K562 (cell line): ENCODE data around the gene FOXN3. TPM values are rescaled to one million over a fixed set of nuclear protein-coding genes. Genes with fewer than 3 reads are reported as not detected.

Experiments
- ATAC-seq: fragments of 200-7000 bp; cut with Tn5 transposase; 3 replicates; pipeline ENCODE4 v1.9.1; 2020; ENCODE audit warnings: moderate library complexity
- BruUV-seq: library from RNA; stranded (reverse); fragments of 400-500 nt; replicated peaks from 2 replicates; lab custom pipeline; 2021; lab: Mats Ljungman, UMichigan
- CTCF ChIA-PET: fragments of 300-600 bp; formaldehyde crosslinking; extraction: SDS; loops from one replicate; lab custom pipeline; 2021; ENCODE audit warnings: low intra/inter-chr PET ratio; lab: Yijun Ruan, JAX
- POLR2A ChIA-PET: fragments of 300-600, 350-650 bp; sonication (Branson Sonifier 250); formaldehyde crosslinking; extraction: SDS; loops from one replicate; lab custom pipeline; 2021; ENCODE audit warnings: antibody characterized with exemption, inconsistent platforms; lab: Yijun Ruan, JAX
- DNase-seq, 4 experiments: peaks; one replicate each; pipeline versions ENCODE4 v3.0.0 to v3.0.0-alpha.2; 2011 to 2018; ENCODE audit warnings: low spot score in 3 of 4, mixed read lengths in 3 of 4; ENCODE audit errors: extremely low read depth in 1 of 4
- FAIRE-seq: peaks from 2 replicates; lab custom pipeline; 2011; peaks lifted over from hg19 to GRCh38; lab: Jason Lieb, UNC
- H2AFZ ChIP-seq: 2 replicates; pipeline ENCODE4 v1.6.0; 2011; ENCODE audit warnings: low read depth, low read length, control low read depth, inconsistent platforms
- H3K27ac ChIP-seq: fragments of 200-600 bp; 3 replicates; pipeline ENCODE4 v1.8.0; 2011; ENCODE audit warnings: low read depth, mild to moderate bottlenecking, control low read depth, inconsistent platforms, low read length, moderate library complexity, mixed read lengths; ENCODE audit errors: extremely low read depth
- H3K27me3 ChIP-seq, 2 experiments: fragments of 300-600 bp in 1 of 2; 2 replicates in 1 of 2; 3 replicates in 1 of 2; pipeline versions ENCODE4 v1.6.0 to v1.8.0; 2011; ENCODE audit warnings: inconsistent platforms in 2 of 2, low read length in 2 of 2, mild to moderate bottlenecking in 1 of 2, mixed read lengths in 1 of 2, moderate library complexity in 1 of 2; ENCODE audit not compliant: control insufficient read depth in 2 of 2, insufficient read depth in 2 of 2
- H3K36me3 ChIP-seq: fragments of 300-600 bp; 3 replicates; pipeline ENCODE4 v1.8.0; 2011; ENCODE audit warnings: mild to moderate bottlenecking, low read length, inconsistent platforms; ENCODE audit not compliant: control insufficient read depth, insufficient read depth
- H3K4me1 ChIP-seq, 2 experiments: fragments of 200-600 bp in 1 of 2; replicated peaks in 1 of 2; 2 replicates in 1 of 2; 3 replicates in 1 of 2; pipeline versions ENCODE4 v1.5.1 to v1.8.0; 2011; ENCODE audit warnings: inconsistent platforms in 2 of 2, low read length in 2 of 2, mild to moderate bottlenecking in 1 of 2, mixed read lengths in 1 of 2, moderate library complexity in 1 of 2; ENCODE audit not compliant: control insufficient read depth in 2 of 2, insufficient read depth in 2 of 2
- H3K4me2 ChIP-seq: 2 replicates; pipeline ENCODE4 v1.6.1; 2011; ENCODE audit warnings: low read length, control low read depth, inconsistent platforms, mixed read lengths; ENCODE audit not compliant: insufficient read depth
- H3K4me3 ChIP-seq: fragments of 200-600 bp; sonication (generic), shearing (Covaris generic); 2 replicates; pipeline ENCODE4 v1.5.1; 2016; ENCODE audit warnings: control low read depth, inconsistent platforms
- H3K79me2 ChIP-seq: fragments of 200-600 bp; 3 replicates; pipeline ENCODE4 v1.8.0; 2011; ENCODE audit warnings: low read length, inconsistent platforms; ENCODE audit not compliant: control insufficient read depth, insufficient read depth
- H3K9ac ChIP-seq, 2 experiments: 2 replicates each; pipeline versions ENCODE4 v1.6.0 to v1.6.1; 2011; ENCODE audit warnings: low read depth in 2 of 2, low read length in 2 of 2, control low read depth in 1 of 2, inconsistent platforms in 1 of 2, mild to moderate bottlenecking in 1 of 2, mixed read lengths in 1 of 2; ENCODE audit not compliant: insufficient read depth in 1 of 2
- H3K9me1 ChIP-seq: one replicate; pipeline ENCODE4 v1.6.0; 2011; ENCODE audit warnings: inconsistent platforms, mild to moderate bottlenecking, low read length, moderate library complexity; ENCODE audit not compliant: control insufficient read depth, insufficient read depth
- H3K9me3 ChIP-seq: replicated peaks from 2 replicates; pipeline ENCODE4 v1.5.1; 2011; ENCODE audit warnings: low read depth, low read length, inconsistent platforms; ENCODE audit not compliant: control insufficient read depth, insufficient read depth
- H4K20me1 ChIP-seq: replicated peaks from 2 replicates; pipeline ENCODE4 v1.6.1; 2011; ENCODE audit warnings: low read length, inconsistent platforms, mixed read lengths; ENCODE audit not compliant: control insufficient read depth, insufficient read depth
- HOXB6 ChIP-seq: fragments of 250-450 bp; sonication (Bioruptor Pico); IDR thresholded peaks from 2 replicates; pipeline ENCODE4 v1.5.1; 2022; ENCODE audit warnings: mild to moderate bottlenecking, borderline replicate concordance
- KLF1 ChIP-seq: fragments of 450-650 bp; IDR thresholded peaks from 2 replicates; pipeline ENCODE4 v1.6.1; 2016; ENCODE audit warnings: missing genetic modification characterization, missing compliant biosample characterization
- RUNX1 ChIP-seq: sonication (generic); IDR thresholded peaks from 2 replicates; pipeline ENCODE4 v1.6.1; 2016; ENCODE audit warnings: antibody characterized with exemption, low read depth
- TARDBP ChIP-seq: fragments of 450-650 bp; IDR thresholded peaks from 2 replicates; pipeline ENCODE4 v1.6.1; 2016
- ZBTB7A ChIP-seq: IDR thresholded peaks from 2 replicates; pipeline ENCODE4 v1.6.1; 2011; ENCODE audit warnings: low read depth, mild to moderate bottlenecking, low read length, moderate library complexity, borderline replicate concordance; ENCODE audit not compliant: control insufficient read depth
- ZNF263 ChIP-seq: sonication (generic); formaldehyde crosslinking; IDR thresholded peaks from 2 replicates; pipeline ENCODE4 v1.8.0; 2022; ENCODE audit warnings: mild to moderate bottlenecking, missing genetic modification reagents, borderline replicate concordance
- WGBS: fragments of 100-300 bp; shearing (Covaris generic); methylation state at CpG from one replicate; pipeline ENCODE4 v1.1.6; 2016; ENCODE audit warnings: low coverage, mixed read lengths; ENCODE audit not compliant: insufficient coverage; ENCODE audit errors: missing lambda C conversion rate; 5-methylcytosine and 5-hydroxymethylcytosine counted together
- in situ Hi-C: fragments of 300-500 bp; cut with MboI; formaldehyde crosslinking; loops from 4 replicates; pipeline ENCODE4 v1.15.0; 2018; ENCODE audit warnings: inconsistent platforms, mixed read lengths
- intact Hi-C: fragments of 100-400 bp; cut with micrococcal nuclease; formaldehyde crosslinking; loops from 2 replicates; pipeline ENCODE4 v1.14.2; 2022
- polyA plus RNA-seq, 8 experiments: library from polyadenylated mRNA; depleted of rRNA in 4 of 8; stranded (reverse) in 5 of 8; unstranded in 3 of 8; fragments of >200 nt; fragmentation: Nextera tagmentation in 2 of 8; fragmentation: Illumina TruSeq in 1 of 8; extraction: Ambion mirVana in 2 of 8; extraction: Trizol in 1 of 8; gene quantifications; 2 replicates each; pipeline versions ENCODE4 v1.2.1 to v1.2.3, GENCODE V29; 2011 to 2014; ENCODE audit warnings: inconsistent platforms in 1 of 8, missing spikeins in 1 of 8
- total RNA-seq, 7 experiments: library from RNA; depleted of rRNA in 6 of 7; stranded (reverse); fragments of >200 nt in 6 of 7; fragmentation: Illumina TruSeq in 2 of 7; extraction: Trizol in 2 of 7; gene quantifications; 2 replicates each; pipeline versions ENCODE4 v1.2.1 to v1.2.3, GENCODE V29; 2011 to 2021; ENCODE audit warnings: low replicate concordance in 1 of 7
- TF ChIP-seq, protein P1 (sequence below): fragments of 250-450 bp; sonication (Bioruptor Pico); IDR thresholded peaks from 2 replicates; pipeline ENCODE4 v1.4.0; 2020

Gene FOXN3
- total and polyA plus RNA-seq, 9 of the 15 experiments (the other 6 are each of a cell fraction or from before 2014, with no cell fraction given), result 0.07 to 1.3 (median 0.40) TPM

DNA sequence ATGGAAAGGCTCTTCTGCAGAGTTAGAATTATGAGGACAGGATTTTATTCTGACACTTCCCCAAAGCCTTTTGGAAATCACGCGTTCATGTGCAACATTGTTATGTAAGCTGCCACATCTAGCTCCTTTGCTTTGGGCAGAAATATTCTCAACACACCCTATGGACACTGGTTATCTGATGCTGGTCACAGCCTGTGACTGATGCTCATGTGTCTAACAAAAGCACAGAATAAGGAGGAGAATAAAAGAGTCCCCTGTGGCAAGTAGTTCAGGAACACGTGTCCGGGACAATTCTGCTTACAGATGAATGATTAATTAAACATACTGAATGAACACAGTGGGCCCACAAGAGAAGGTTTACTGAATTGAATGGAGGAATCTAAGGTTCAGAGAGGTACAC is 22.1 kb downstream of the FOXN3 start:
- CTCF ChIA-PET, result no interaction called here
- 13% methylated on average over 4 of the region's 4 CpGs for WGBS
- no peak overlapping the region for H3K4me3 ChIP-seq
- DNase-seq (no peak), FAIRE-seq (no peak), ATAC-seq (no peak)
- BruUV-seq, result no TSS peak
- H4K20me1 ChIP-seq, result no peaks in the 10 kb centered on the region; the same call in 1 of the 2 replicates
- H3K27ac ChIP-seq, result no peak overlapping the region
- no peaks in the 10 kb centered on the region for H3K4me1 ChIP-seq
- H3K9me3 ChIP-seq, result no peaks in the 10 kb centered on the region
- H3K9ac ChIP-seq, result no peak overlapping the region
- POLR2A ChIA-PET, result no interaction called here
- no peak overlapping the region for H2AFZ ChIP-seq
- peaks cover 0 to 5% of the 10 kb centered on the region in 2 experiments; a peak in 1 of 5 replicates for H3K27me3 ChIP-seq
- H3K9me1 ChIP-seq, result no peaks in the 10 kb centered on the region
- intact Hi-C loops (no loop called here), in situ Hi-C loops (no loop called here)
- no peak for TF ChIP-seq ZBTB7A
- no peak for TF ChIP-seq KLF1 (tag)
- TF ChIP-seq ZNF263 (CRISPR knock-in tag), result no peak
- TF ChIP-seq RUNX1, result no peak
- TF ChIP-seq, protein P1, sequence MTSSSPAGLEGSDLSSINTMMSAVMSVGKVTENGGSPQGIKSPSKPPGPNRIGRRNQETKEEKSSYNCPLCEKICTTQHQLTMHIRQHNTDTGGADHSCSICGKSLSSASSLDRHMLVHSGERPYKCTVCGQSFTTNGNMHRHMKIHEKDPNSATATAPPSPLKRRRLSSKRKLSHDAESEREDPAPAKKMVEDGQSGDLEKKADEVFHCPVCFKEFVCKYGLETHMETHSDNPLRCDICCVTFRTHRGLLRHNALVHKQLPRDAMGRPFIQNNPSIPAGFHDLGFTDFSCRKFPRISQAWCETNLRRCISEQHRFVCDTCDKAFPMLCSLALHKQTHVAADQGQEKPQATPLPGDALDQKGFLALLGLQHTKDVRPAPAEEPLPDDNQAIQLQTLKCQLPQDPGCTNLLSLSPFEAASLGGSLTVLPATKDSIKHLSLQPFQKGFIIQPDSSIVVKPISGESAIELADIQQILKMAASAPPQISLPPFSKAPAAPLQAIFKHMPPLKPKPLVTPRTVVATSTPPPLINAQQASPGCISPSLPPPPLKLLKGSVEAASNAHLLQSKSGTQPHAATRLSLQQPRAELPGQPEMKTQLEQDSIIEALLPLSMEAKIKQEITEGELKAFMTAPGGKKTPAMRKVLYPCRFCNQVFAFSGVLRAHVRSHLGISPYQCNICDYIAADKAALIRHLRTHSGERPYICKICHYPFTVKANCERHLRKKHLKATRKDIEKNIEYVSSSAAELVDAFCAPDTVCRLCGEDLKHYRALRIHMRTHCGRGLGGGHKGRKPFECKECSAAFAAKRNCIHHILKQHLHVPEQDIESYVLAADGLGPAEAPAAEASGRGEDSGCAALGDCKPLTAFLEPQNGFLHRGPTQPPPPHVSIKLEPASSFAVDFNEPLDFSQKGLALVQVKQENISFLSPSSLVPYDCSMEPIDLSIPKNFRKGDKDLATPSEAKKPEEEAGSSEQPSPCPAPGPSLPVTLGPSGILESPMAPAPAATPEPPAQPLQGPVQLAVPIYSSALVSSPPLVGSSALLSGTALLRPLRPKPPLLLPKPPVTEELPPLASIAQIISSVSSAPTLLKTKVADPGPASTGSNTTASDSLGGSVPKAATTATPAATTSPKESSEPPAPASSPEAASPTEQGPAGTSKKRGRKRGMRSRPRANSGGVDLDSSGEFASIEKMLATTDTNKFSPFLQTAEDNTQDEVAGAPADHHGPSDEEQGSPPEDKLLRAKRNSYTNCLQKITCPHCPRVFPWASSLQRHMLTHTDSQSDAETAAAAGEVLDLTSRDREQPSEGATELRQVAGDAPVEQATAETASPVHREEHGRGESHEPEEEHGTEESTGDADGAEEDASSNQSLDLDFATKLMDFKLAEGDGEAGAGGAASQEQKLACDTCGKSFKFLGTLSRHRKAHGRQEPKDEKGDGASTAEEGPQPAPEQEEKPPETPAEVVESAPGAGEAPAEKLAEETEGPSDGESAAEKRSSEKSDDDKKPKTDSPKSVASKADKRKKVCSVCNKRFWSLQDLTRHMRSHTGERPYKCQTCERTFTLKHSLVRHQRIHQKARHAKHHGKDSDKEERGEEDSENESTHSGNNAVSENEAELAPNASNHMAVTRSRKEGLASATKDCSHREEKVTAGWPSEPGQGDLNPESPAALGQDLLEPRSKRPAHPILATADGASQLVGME (CRISPR knock-in tag), result no peak
- no peak for TF ChIP-seq TARDBP
- no peak for TF ChIP-seq HOXB6
- H3K36me3 ChIP-seq, result no peaks in the 10 kb centered on the region
- no peaks in the 10 kb centered on the region for H3K79me2 ChIP-seq
- H3K4me2 ChIP-seq, result no peak overlapping the region
